ENCODE measurements around the gene ZNF304.

GRCh38 chr19:57338877-57339276 lies 12.2 kb upstream of the ZNF304 start:
- TF ChIP-seq CTCF (conservative IDR thresholded peaks at IDR 0.05; ENCODE audit: low read depth, low read length), result no peak
- TF ChIP-seq EZH2phosphoT487 (IDR thresholded peaks at IDR 0.05; ENCODE audit: borderline replicate concordance, low read length), result no peak

All from PC-3 (cell line).